DND-41 (cell line): Measurements from ENCODE around the gene POU2AF1.

Experiments
- ATAC-seq: fragments of 200-7000 bp; cut with Tn5 transposase; 3 replicates; pipeline ENCODE4 v1.9.1; 2021; ENCODE audit warnings: low read depth; ENCODE audit not compliant: insufficient read depth
- DNase-seq: peaks from one replicate; pipeline ENCODE4 v3.0.0-alpha.2; 2020
- H2AFZ ChIP-seq: 2 replicates; pipeline ENCODE4 v1.6.0; 2012; ENCODE audit warnings: low read depth, low read length
- H3K27ac ChIP-seq: 2 replicates; pipeline ENCODE4 v1.5.1; 2012; ENCODE audit warnings: low read length, inconsistent platforms
- H3K27me3 ChIP-seq: fragments of 200-600 bp; sonication (generic); 2 replicates; pipeline ENCODE4 v1.6.0; 2012; ENCODE audit warnings: low read length, mild to moderate bottlenecking, inconsistent platforms; ENCODE audit not compliant: insufficient read depth, poor library complexity
- H3K36me3 ChIP-seq: 2 replicates; pipeline ENCODE4 v1.5.1; 2012; ENCODE audit warnings: low read length, inconsistent platforms; ENCODE audit not compliant: insufficient read depth
- H3K4me1 ChIP-seq: 2 replicates; pipeline ENCODE4 v1.5.1; 2012; ENCODE audit warnings: mild to moderate bottlenecking, low read length; ENCODE audit not compliant: insufficient read depth
- H3K4me2 ChIP-seq: 2 replicates; pipeline ENCODE4 v1.6.0; 2012; ENCODE audit warnings: mild to moderate bottlenecking, moderate library complexity, low read length, inconsistent platforms; ENCODE audit not compliant: insufficient read depth
- H3K4me3 ChIP-seq, 2 experiments: fragments of 200-600 bp in 1 of 2; shearing (Covaris generic) in 1 of 2; 2 replicates each; pipeline ENCODE4 v1.5.1; 2012 to 2016; ENCODE audit warnings: inconsistent platforms in 2 of 2, low read length in 2 of 2, mild to moderate bottlenecking in 2 of 2, low read depth in 1 of 2, moderate library complexity in 1 of 2
- H3K79me2 ChIP-seq: 2 replicates; pipeline ENCODE4 v1.6.0; 2012; ENCODE audit warnings: low read length, inconsistent platforms; ENCODE audit not compliant: insufficient read depth
- H3K9ac ChIP-seq: 2 replicates; pipeline ENCODE4 v1.6.0; 2012; ENCODE audit warnings: low read depth, mild to moderate bottlenecking, inconsistent platforms, low read length, moderate library complexity
- H3K9me3 ChIP-seq: 2 replicates; pipeline ENCODE4 v1.5.1; 2012; ENCODE audit warnings: low read length, moderate library complexity, mild to moderate bottlenecking, inconsistent platforms; ENCODE audit not compliant: insufficient read depth, severe bottlenecking
- H4K20me1 ChIP-seq: 2 replicates; pipeline ENCODE4 v1.6.0; 2012; ENCODE audit warnings: low read length; ENCODE audit not compliant: insufficient read depth
- EZH2 ChIP-seq: IDR thresholded peaks from 3 replicates; pipeline ENCODE4 v1.6.1; 2012; ENCODE audit warnings: borderline replicate concordance, low read depth, mild to moderate bottlenecking, moderate library complexity, low read length, inconsistent platforms; ENCODE audit not compliant: severe bottlenecking
- TF ChIP-seq, protein P1 (sequence below): IDR thresholded peaks from 2 replicates; pipeline ENCODE4 v1.5.1; 2012; ENCODE audit warnings: borderline replicate concordance, low read length, moderate library complexity, mild to moderate bottlenecking; ENCODE audit not compliant: poor library complexity, severe bottlenecking; ENCODE audit errors: extremely low read depth

The POU2AF1 gene

DNA sequence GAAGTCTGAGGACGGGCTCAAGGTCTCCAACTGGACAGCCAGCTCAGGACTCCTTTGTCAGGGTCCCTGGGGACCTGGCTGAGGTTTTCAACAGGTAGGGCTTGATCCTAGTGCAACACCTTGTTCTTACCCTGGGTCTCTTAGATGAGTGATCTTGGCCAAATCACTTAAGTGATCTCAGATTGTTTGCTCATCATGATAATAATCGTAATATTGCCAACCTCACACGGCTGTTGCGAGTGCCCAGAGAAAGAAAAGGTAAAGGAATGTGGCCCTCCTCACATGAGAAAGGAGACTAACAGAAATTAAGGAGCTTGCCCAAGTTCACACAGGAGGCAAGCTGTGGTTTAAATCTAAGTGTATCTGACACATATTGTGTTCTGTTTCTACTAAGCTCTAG is 52.3 kb downstream of the POU2AF1 start:
- Histone ChIP-seq H3K4me3 (no peak overlapping the region), H3K9me3 (no peaks in the 10 kb centered on the region), H3K4me1 (no peaks in the 10 kb centered on the region), H3K27ac (no peak overlapping the region), H3K36me3 (no peaks in the 10 kb centered on the region), H3K79me2 (no peaks in the 10 kb centered on the region), H4K20me1 (no peaks in the 10 kb centered on the region), H3K27me3 (no peaks in the 10 kb centered on the region), H3K4me2 (no peak overlapping the region), H3K9ac (no peak overlapping the region), H2AFZ (no peak overlapping the region)
- DNase-seq (no peak), ATAC-seq (no peak)
- TF ChIP-seq, protein P1, sequence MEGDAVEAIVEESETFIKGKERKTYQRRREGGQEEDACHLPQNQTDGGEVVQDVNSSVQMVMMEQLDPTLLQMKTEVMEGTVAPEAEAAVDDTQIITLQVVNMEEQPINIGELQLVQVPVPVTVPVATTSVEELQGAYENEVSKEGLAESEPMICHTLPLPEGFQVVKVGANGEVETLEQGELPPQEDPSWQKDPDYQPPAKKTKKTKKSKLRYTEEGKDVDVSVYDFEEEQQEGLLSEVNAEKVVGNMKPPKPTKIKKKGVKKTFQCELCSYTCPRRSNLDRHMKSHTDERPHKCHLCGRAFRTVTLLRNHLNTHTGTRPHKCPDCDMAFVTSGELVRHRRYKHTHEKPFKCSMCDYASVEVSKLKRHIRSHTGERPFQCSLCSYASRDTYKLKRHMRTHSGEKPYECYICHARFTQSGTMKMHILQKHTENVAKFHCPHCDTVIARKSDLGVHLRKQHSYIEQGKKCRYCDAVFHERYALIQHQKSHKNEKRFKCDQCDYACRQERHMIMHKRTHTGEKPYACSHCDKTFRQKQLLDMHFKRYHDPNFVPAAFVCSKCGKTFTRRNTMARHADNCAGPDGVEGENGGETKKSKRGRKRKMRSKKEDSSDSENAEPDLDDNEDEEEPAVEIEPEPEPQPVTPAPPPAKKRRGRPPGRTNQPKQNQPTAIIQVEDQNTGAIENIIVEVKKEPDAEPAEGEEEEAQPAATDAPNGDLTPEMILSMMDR: no peak
- TF ChIP-seq EZH2: no peak

DNA sequence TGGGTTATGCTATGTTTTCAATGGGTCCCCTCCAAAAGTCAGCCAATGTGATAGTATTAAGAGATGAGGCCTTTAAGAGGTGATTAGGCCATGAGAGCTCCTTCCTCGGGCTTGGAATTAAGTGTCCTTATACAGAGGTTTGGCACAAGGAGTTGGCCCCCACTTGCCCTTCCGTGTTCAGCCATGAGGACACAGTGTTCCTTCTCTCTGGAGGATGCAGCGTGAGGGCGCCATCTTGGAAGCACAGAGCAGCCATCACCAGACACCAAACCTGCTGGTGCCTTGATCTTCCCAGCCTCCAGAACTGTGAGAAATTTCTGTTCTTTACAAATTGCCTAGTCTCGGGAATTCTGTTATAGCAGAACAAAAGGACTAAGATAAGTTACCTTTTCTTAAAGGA is 53.8 kb downstream of the POU2AF1 start:
- H3K9ac ChIP-seq: no peak overlapping the region
- H3K79me2 ChIP-seq: no peaks in the 10 kb centered on the region
- no peaks in the 10 kb centered on the region for H3K27me3 ChIP-seq
- H3K4me2 ChIP-seq: no peak overlapping the region
- ATAC-seq: no peak
- no peak for TF ChIP-seq EZH2
- TF ChIP-seq, protein P1: no peak
- no peak overlapping the region for H3K27ac ChIP-seq
- no peaks in the 10 kb centered on the region for H3K36me3 ChIP-seq
- no peaks in the 10 kb centered on the region for H3K4me1 ChIP-seq
- H3K4me3 ChIP-seq: no peak overlapping the region
- no peaks in the 10 kb centered on the region for H3K9me3 ChIP-seq
- H4K20me1 ChIP-seq: no peaks in the 10 kb centered on the region
- H2AFZ ChIP-seq: no peak overlapping the region
- no peak for DNase-seq

DNA sequence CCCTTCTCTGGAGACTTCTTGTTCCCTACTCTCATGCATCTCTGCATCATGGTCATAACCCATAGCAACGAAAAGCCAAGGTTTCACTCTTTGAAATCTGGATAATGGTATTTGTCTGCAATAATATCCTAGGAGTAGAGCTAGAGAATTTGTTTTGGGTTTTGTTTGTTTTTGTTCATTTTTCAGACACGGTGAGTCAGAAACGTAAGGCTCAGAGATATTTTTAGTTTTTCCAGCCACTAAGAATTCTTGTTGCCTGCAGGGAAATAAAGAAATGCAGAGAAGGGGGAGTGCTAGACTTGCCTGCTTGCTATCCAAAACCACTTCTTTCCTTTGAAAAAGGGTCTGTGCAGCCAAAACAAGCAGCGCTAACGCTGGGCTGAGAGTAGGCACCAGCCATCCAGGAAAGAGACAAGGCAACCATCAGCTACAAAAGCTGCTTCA is 54.8 kb downstream of the POU2AF1 start:
- Histone ChIP-seq H3K9me3 (no peaks in the 10 kb centered on the region), H2AFZ (no peak overlapping the region), H3K79me2 (no peaks in the 10 kb centered on the region), H3K4me2 (no peak overlapping the region), H3K27ac (no peak overlapping the region), H3K9ac (no peak overlapping the region), H4K20me1 (no peaks in the 10 kb centered on the region), H3K4me3 (no peak overlapping the region), H3K27me3 (no peaks in the 10 kb centered on the region), H3K4me1 (no peaks in the 10 kb centered on the region), H3K36me3 (no peaks in the 10 kb centered on the region)
- ATAC-seq (no peak), DNase-seq (no peak)
- TF ChIP-seq, protein P1: no peak
- no peak for TF ChIP-seq EZH2

DNA sequence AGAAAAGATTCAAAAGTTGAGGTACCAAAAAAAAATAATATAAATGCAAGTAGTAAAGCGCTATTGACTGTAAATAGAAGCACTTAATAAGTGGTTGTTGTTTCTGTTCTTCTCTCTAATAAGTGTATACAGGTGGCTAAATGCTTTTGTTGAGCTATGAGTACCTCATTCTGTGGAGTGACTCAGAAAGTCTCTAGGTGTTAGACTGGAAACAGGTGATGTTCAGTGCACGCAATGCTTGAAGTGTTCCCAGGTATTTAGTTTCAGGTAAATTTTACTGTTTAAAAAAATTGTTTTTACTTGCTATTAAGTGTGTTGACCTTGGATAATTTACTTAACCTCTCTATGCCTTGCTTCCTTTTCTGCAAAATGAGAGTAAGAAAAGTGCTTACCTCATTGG is 56.5 kb downstream of the POU2AF1 start:
- ATAC-seq: no peak
- no peak overlapping the region for H3K4me2 ChIP-seq
- H3K27me3 ChIP-seq: no peaks in the 10 kb centered on the region

More for the DNA sequence above, 56.5 kb downstream of the POU2AF1 start:
- Histone ChIP-seq H3K36me3 (no peaks in the 10 kb centered on the region), H3K4me3 (no peak overlapping the region), H3K4me1 (no peaks in the 10 kb centered on the region), H3K9me3 (no peaks in the 10 kb centered on the region), H2AFZ (no peak overlapping the region), H3K27ac (no peak overlapping the region), H3K9ac (no peak overlapping the region), H3K79me2 (no peaks in the 10 kb centered on the region), H4K20me1 (no peaks in the 10 kb centered on the region)
- TF ChIP-seq, protein P1: no peak
- no peak for TF ChIP-seq EZH2
- DNase-seq: no peak
